Esophagus muscularis mucosa (tissue), 2 donors: ENCODE results near the gene IQGAP2.

Experiments used
- EP300 ChIP-seq: sonication (generic); formaldehyde crosslinking; IDR thresholded peaks from one replicate; pipeline ENCODE4 v1.6.1; 2017; ENCODE audit warnings: antibody characterized with exemption
- POLR2A ChIP-seq: fragments of 450-650 bp; IDR thresholded peaks from one replicate; pipeline ENCODE4 v1.6.1; 2017; ENCODE audit warnings: antibody characterized with exemption, moderate library complexity, mild to moderate bottlenecking, low read depth

DNA sequence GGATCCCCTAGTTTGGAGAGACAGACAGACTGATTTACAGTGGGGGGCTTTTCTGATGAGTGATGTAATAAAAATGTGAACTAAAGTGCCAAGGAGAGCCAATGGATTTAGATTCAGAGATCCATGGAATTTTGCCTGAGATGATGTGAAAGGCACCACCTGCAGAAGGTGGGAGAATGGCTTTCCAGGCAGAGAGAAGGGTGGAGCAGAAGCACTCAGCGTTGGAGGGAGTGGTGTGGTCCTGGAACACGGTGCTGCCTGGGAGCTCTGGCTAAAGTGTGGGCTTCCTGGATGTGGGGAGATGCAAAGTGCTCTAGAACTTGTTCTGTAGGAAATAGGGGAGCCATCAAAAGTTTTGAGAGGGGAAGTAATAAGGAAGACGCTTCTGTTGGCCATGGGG, 57.0 kb downstream of the IQGAP2 start:
- TF ChIP-seq POLR2A = no peak
- TF ChIP-seq EP300 = no peak
